ENCODE data around the gene SESN1. TPM values are rescaled to one million over a fixed set of nuclear protein-coding genes. Genes with fewer than 3 reads are reported as not detected.
"Not testable (repeated sequence)": the region's sequence is repeated elsewhere in the genome, so short reads cannot be mapped to it uniquely, and the experiment has no call there.

SESN1 gene
- polyA plus RNA-seq, 2 donors = 11.1 to 14.8 TPM

GRCh38 chr6:109084146-109084545 lies 10.5 kb downstream of the SESN1 start:
- H3K4me1 ChIP-seq (ENCODE audit: control insufficient read depth in 2 of 2, insufficient read depth in 2 of 2, low read length in 1 of 2); H3K4me3 ChIP-seq (ENCODE audit: low read depth in 1 of 2, low read length in 2 of 2); H3K27me3 ChIP-seq (ENCODE audit: control insufficient read depth in 1 of 2, insufficient read depth in 2 of 2, low read length in 2 of 2); H3K27ac ChIP-seq (ENCODE audit: low read depth in 2 of 2, low read length in 1 of 2); H3K36me3 ChIP-seq (ENCODE audit: control insufficient read depth in 2 of 2, insufficient read depth in 2 of 2, low read length in 1 of 2); H3K9me3 ChIP-seq (ENCODE audit: control insufficient read depth in 2 of 2, insufficient read depth in 1 of 2, low read depth in 1 of 2, low read length in 1 of 2): not testable (repeated sequence)
- 85 to 91% methylated on average over 8 of the region's 8 CpGs for WGBS, 2 donors

GRCh38 chr6:109083657-109084056 lies 11.0 kb downstream of the SESN1 start:
- WGBS, 2 donors = 82 to 86% methylated on average over 1 of the region's 1 CpG
- no peak overlapping the region for H3K4me3 ChIP-seq (ENCODE audit: low read depth in 1 of 2, low read length in 2 of 2)
- H3K27me3 ChIP-seq (ENCODE audit: control insufficient read depth in 1 of 2, insufficient read depth in 2 of 2, low read length in 2 of 2) = no peaks in the 10 kb centered on the region
- H3K4me1 ChIP-seq (ENCODE audit: control insufficient read depth in 2 of 2, insufficient read depth in 2 of 2, low read length in 1 of 2) = peaks cover 0 to 6% of the 10 kb centered on the region in 2 donors
- H3K36me3 ChIP-seq (ENCODE audit: control insufficient read depth in 2 of 2, insufficient read depth in 2 of 2, low read length in 1 of 2) = no peaks in the 10 kb centered on the region
- H3K9me3 ChIP-seq (ENCODE audit: control insufficient read depth in 2 of 2, insufficient read depth in 1 of 2, low read depth in 1 of 2, low read length in 1 of 2) = no peaks in the 10 kb centered on the region
- no peak overlapping the region for H3K27ac ChIP-seq (ENCODE audit: low read depth in 2 of 2, low read length in 1 of 2)

- Histone ChIP-seq H3K4me1 (ENCODE audit: control insufficient read depth in 2 of 2, insufficient read depth in 2 of 2, low read length in 1 of 2) (peaks cover 0 to 6% of the 10 kb centered on the region in 2 donors), H3K9me3 (ENCODE audit: control insufficient read depth in 2 of 2, insufficient read depth in 1 of 2, low read depth in 1 of 2, low read length in 1 of 2) (no peaks in the 10 kb centered on the region), H3K36me3 (ENCODE audit: control insufficient read depth in 2 of 2, insufficient read depth in 2 of 2, low read length in 1 of 2) (no peaks in the 10 kb centered on the region), H3K27me3 (ENCODE audit: control insufficient read depth in 1 of 2, insufficient read depth in 2 of 2, low read length in 2 of 2) (no peaks in the 10 kb centered on the region), H3K4me3 (ENCODE audit: low read depth in 1 of 2, low read length in 2 of 2) (no peak overlapping the region), H3K27ac (ENCODE audit: low read depth in 2 of 2, low read length in 1 of 2) (peak overlapping the region in 1 of 2 donors; percentile 31)
- WGBS, 2 donors = 64 to 80% methylated on average over 1 of the region's 1 CpG
Measured at GRCh38 chr6:109082188-109082577, 12.5 kb downstream of the SESN1 start.

GRCh38 chr6:109081516-109082187 lies 13.0 kb downstream of the SESN1 start:
- WGBS, 2 donors = 79 to 84% methylated on average over 4 of the region's 4 CpGs
- Histone ChIP-seq H3K4me3 (ENCODE audit: low read depth in 1 of 2, low read length in 2 of 2) (no peak overlapping the region), H3K27ac (ENCODE audit: low read depth in 2 of 2, low read length in 1 of 2) (peak overlapping the region in 1 of 2 donors; percentile 8), H3K27me3 (ENCODE audit: control insufficient read depth in 1 of 2, insufficient read depth in 2 of 2, low read length in 2 of 2) (no peaks in the 10 kb centered on the region), H3K4me1 (ENCODE audit: control insufficient read depth in 2 of 2, insufficient read depth in 2 of 2, low read length in 1 of 2) (peaks cover 0 to 6% of the 10 kb centered on the region in 2 donors), H3K9me3 (ENCODE audit: control insufficient read depth in 2 of 2, insufficient read depth in 1 of 2, low read depth in 1 of 2, low read length in 1 of 2) (no peaks in the 10 kb centered on the region), H3K36me3 (ENCODE audit: control insufficient read depth in 2 of 2, insufficient read depth in 2 of 2, low read length in 1 of 2) (no peaks in the 10 kb centered on the region)

GRCh38 chr6:109081026-109081425 lies 13.6 kb downstream of the SESN1 start:
- no peak overlapping the region for H3K4me3 ChIP-seq (ENCODE audit: low read depth in 1 of 2, low read length in 2 of 2)
- peaks cover 0 to 6% of the 10 kb centered on the region in 2 donors for H3K4me1 ChIP-seq (ENCODE audit: control insufficient read depth in 2 of 2, insufficient read depth in 2 of 2, low read length in 1 of 2)
- H3K9me3 ChIP-seq (ENCODE audit: control insufficient read depth in 2 of 2, insufficient read depth in 1 of 2, low read depth in 1 of 2, low read length in 1 of 2) = no peaks in the 10 kb centered on the region
- H3K36me3 ChIP-seq (ENCODE audit: control insufficient read depth in 2 of 2, insufficient read depth in 2 of 2, low read length in 1 of 2) = no peaks in the 10 kb centered on the region
- peak overlapping the region in 1 of 2 donors; percentile 13 for H3K27ac ChIP-seq (ENCODE audit: low read depth in 2 of 2, low read length in 1 of 2)
- 53 to 80% methylated on average over 1 of the region's 1 CpG for WGBS, 2 donors
- H3K27me3 ChIP-seq (ENCODE audit: control insufficient read depth in 1 of 2, insufficient read depth in 2 of 2, low read length in 2 of 2) = no peaks in the 10 kb centered on the region

GRCh38 chr6:109079981-109080380 lies 14.7 kb downstream of the SESN1 start:
- Histone ChIP-seq H3K4me1 (ENCODE audit: control insufficient read depth in 2 of 2, insufficient read depth in 2 of 2, low read length in 1 of 2) (peaks cover 0 to 6% of the 10 kb centered on the region in 2 donors), H3K27me3 (ENCODE audit: control insufficient read depth in 1 of 2, insufficient read depth in 2 of 2, low read length in 2 of 2) (no peaks in the 10 kb centered on the region), H3K36me3 (ENCODE audit: control insufficient read depth in 2 of 2, insufficient read depth in 2 of 2, low read length in 1 of 2) (no peaks in the 10 kb centered on the region), H3K4me3 (ENCODE audit: low read depth in 1 of 2, low read length in 2 of 2) (no peak overlapping the region), H3K27ac (ENCODE audit: low read depth in 2 of 2, low read length in 1 of 2) (no peak overlapping the region), H3K9me3 (ENCODE audit: control insufficient read depth in 2 of 2, insufficient read depth in 1 of 2, low read depth in 1 of 2, low read length in 1 of 2) (no peaks in the 10 kb centered on the region)
- 48% methylated on average over 4 of the region's 4 CpGs for WGBS, 2 donors

GRCh38 chr6:109076377-109076776 lies 18.3 kb downstream of the SESN1 start:
- Histone ChIP-seq H3K27me3 (ENCODE audit: control insufficient read depth in 1 of 2, insufficient read depth in 2 of 2, low read length in 2 of 2) (no peaks in the 10 kb centered on the region), H3K4me3 (ENCODE audit: low read depth in 1 of 2, low read length in 2 of 2) (no peak overlapping the region), H3K4me1 (ENCODE audit: control insufficient read depth in 2 of 2, insufficient read depth in 2 of 2, low read length in 1 of 2) (peaks cover 0 to 3% of the 10 kb centered on the region in 2 donors), H3K9me3 (ENCODE audit: control insufficient read depth in 2 of 2, insufficient read depth in 1 of 2, low read depth in 1 of 2, low read length in 1 of 2) (no peaks in the 10 kb centered on the region), H3K36me3 (ENCODE audit: control insufficient read depth in 2 of 2, insufficient read depth in 2 of 2, low read length in 1 of 2) (no peaks in the 10 kb centered on the region), H3K27ac (ENCODE audit: low read depth in 2 of 2, low read length in 1 of 2) (no peak overlapping the region)
- WGBS, 2 donors = 35 to 51% methylated on average over 3 of the region's 3 CpGs

- Histone ChIP-seq H3K27ac (ENCODE audit: low read depth in 2 of 2, low read length in 1 of 2) (no peak overlapping the region), H3K9me3 (ENCODE audit: control insufficient read depth in 2 of 2, insufficient read depth in 1 of 2, low read depth in 1 of 2, low read length in 1 of 2) (no peaks in the 10 kb centered on the region)
Measured at GRCh38 chr6:109075934-109076333, 18.7 kb downstream of the SESN1 start.

GRCh38 chr6:109074133-109074415 lies 20.6 kb downstream of the SESN1 start:
- H3K27ac ChIP-seq (ENCODE audit: low read depth in 2 of 2, low read length in 1 of 2) = no peak overlapping the region
- H3K9me3 ChIP-seq (ENCODE audit: control insufficient read depth in 2 of 2, insufficient read depth in 1 of 2, low read depth in 1 of 2, low read length in 1 of 2) = no peaks in the 10 kb centered on the region
- no peaks in the 10 kb centered on the region for H3K4me1 ChIP-seq (ENCODE audit: control insufficient read depth in 2 of 2, insufficient read depth in 2 of 2, low read length in 1 of 2)
- no peaks in the 10 kb centered on the region for H3K27me3 ChIP-seq (ENCODE audit: control insufficient read depth in 1 of 2, insufficient read depth in 2 of 2, low read length in 2 of 2)
- H3K36me3 ChIP-seq (ENCODE audit: control insufficient read depth in 2 of 2, insufficient read depth in 2 of 2, low read length in 1 of 2) = no peaks in the 10 kb centered on the region
- no peak overlapping the region for H3K4me3 ChIP-seq (ENCODE audit: low read depth in 1 of 2, low read length in 2 of 2)

More at GRCh38 chr6:109075934-109076333, 18.7 kb downstream of the SESN1 start:
- no peaks in the 10 kb centered on the region for H3K27me3 ChIP-seq (ENCODE audit: control insufficient read depth in 1 of 2, insufficient read depth in 2 of 2, low read length in 2 of 2)
- H3K4me3 ChIP-seq (ENCODE audit: low read depth in 1 of 2, low read length in 2 of 2) = no peak overlapping the region
- H3K36me3 ChIP-seq (ENCODE audit: control insufficient read depth in 2 of 2, insufficient read depth in 2 of 2, low read length in 1 of 2) = no peaks in the 10 kb centered on the region
- peaks cover 0 to under 1% of the 10 kb centered on the region in 2 donors for H3K4me1 ChIP-seq (ENCODE audit: control insufficient read depth in 2 of 2, insufficient read depth in 2 of 2, low read length in 1 of 2)

- no peak overlapping the region for H3K27ac ChIP-seq (ENCODE audit: low read depth in 2 of 2, low read length in 1 of 2)
- no peaks in the 10 kb centered on the region for H3K4me1 ChIP-seq (ENCODE audit: control insufficient read depth in 2 of 2, insufficient read depth in 2 of 2, low read length in 1 of 2)
- no peaks in the 10 kb centered on the region for H3K27me3 ChIP-seq (ENCODE audit: control insufficient read depth in 1 of 2, insufficient read depth in 2 of 2, low read length in 2 of 2)
- no peaks in the 10 kb centered on the region for H3K9me3 ChIP-seq (ENCODE audit: control insufficient read depth in 2 of 2, insufficient read depth in 1 of 2, low read depth in 1 of 2, low read length in 1 of 2)
- no peaks in the 10 kb centered on the region for H3K36me3 ChIP-seq (ENCODE audit: control insufficient read depth in 2 of 2, insufficient read depth in 2 of 2, low read length in 1 of 2)
- WGBS, 2 donors = 46 to 47% methylated on average over 7 of the region's 7 CpGs
- H3K4me3 ChIP-seq (ENCODE audit: low read depth in 1 of 2, low read length in 2 of 2) = no peak overlapping the region
Measured at GRCh38 chr6:109073344-109074132, 21.1 kb downstream of the SESN1 start.
